ENCODE data around the gene ZW10.

GRCh38 chr11:113722221-113722620 lies 51.3 kb downstream of the ZW10 start:
- TF ChIP-seq POLR2AphosphoS5 (IDR thresholded peaks at IDR 0.05; ENCODE audit: borderline replicate concordance, low read depth, low read length) (no peak), EZH2 (IDR thresholded peaks at IDR 0.05) (no peak), FOXP2 (optimal IDR thresholded peaks at IDR 0.05; ENCODE audit: control extremely low read depth, extremely low read length, insufficient read depth) (no peak)

All from SK-N-MC (cell line).